K562 (cell line): ENCODE measurements around the gene PRDM10. TPM values are rescaled to one million over a fixed set of nuclear protein-coding genes. Genes with fewer than 3 reads are reported as not detected.
A peak's percentile ranks its signal among the peaks of the same experiment; 100 is the strongest.

ENCODE experiments used
- ELF1 ChIP-seq: fragments of 200-800 bp; sonication (Bioruptor generic); IDR thresholded peaks from 2 replicates; pipeline ENCODE4 v1.6.1; 2016; ENCODE audit warnings: missing genetic modification characterization, missing compliant biosample characterization
- GABPB1 ChIP-seq: sonication (generic); formaldehyde crosslinking; IDR thresholded peaks from 2 replicates; pipeline ENCODE4 v1.8.0; 2022; ENCODE audit warnings: mild to moderate bottlenecking, missing genetic modification reagents
- HDAC2 ChIP-seq: fragments of 450-650 bp; IDR thresholded peaks from 2 replicates; pipeline ENCODE4 v1.6.1; 2016; ENCODE audit warnings: mild to moderate bottlenecking
- PHF21A ChIP-seq: fragments of 450-650 bp; IDR thresholded peaks from 2 replicates; pipeline ENCODE4 v1.6.1; 2017; ENCODE audit warnings: low read depth, borderline replicate concordance
- RREB1 ChIP-seq: fragments of 250-450 bp; sonication (Bioruptor Pico); IDR thresholded peaks from 2 replicates; pipeline ENCODE4 v1.4.0; 2020
- SMAD1 ChIP-seq: fragments of 150-350 bp; IDR thresholded peaks from 2 replicates; pipeline ENCODE4 v1.6.1; 2014; ENCODE audit warnings: low read length, low read depth; ENCODE audit not compliant: partially characterized antibody
- TEAD4 ChIP-seq, 2 experiments: sonication (generic) in 1 of 2; formaldehyde crosslinking in 1 of 2; IDR thresholded peaks; 2 replicates each; pipeline versions ENCODE4 v1.6.1 to v1.8.0; 2012 to 2022; ENCODE audit warnings: borderline replicate concordance in 1 of 2, inconsistent platforms in 1 of 2, low read length in 1 of 2, mild to moderate bottlenecking in 1 of 2, missing genetic modification reagents in 1 of 2
- ZBTB17 ChIP-seq: fragments of 450-650 bp; formaldehyde crosslinking; IDR thresholded peaks from 2 replicates; pipeline ENCODE4 v1.4.0; 2020; ENCODE audit warnings: mild to moderate bottlenecking
- ZC3H11A ChIP-seq: IDR thresholded peaks from 2 replicates; pipeline ENCODE4 v1.6.1; 2012; ENCODE audit warnings: low read depth, low read length, improper control_type of control experiment
- ZNF253 ChIP-seq: fragments of 250-450 bp; sonication (Bioruptor Pico); conservative IDR thresholded peaks from 2 replicates; pipeline ENCODE4 v1.6.1; 2021; ENCODE audit warnings: mild to moderate bottlenecking
- ZNF408 ChIP-seq: fragments of 250-450 bp; sonication (Bioruptor Pico); IDR thresholded peaks from 2 replicates; pipeline ENCODE4 v1.4.0; 2020; ENCODE audit warnings: low read depth, mild to moderate bottlenecking, moderate library complexity
- ZZZ3 ChIP-seq: fragments of 450-650 bp; IDR thresholded peaks from 2 replicates; pipeline ENCODE4 v1.6.1; 2016; ENCODE audit warnings: antibody characterized with exemption, mild to moderate bottlenecking, moderate library complexity
- polyA plus RNA-seq, 8 experiments: library from polyadenylated mRNA; depleted of rRNA in 4 of 8; stranded (reverse) in 5 of 8; unstranded in 3 of 8; fragments of >200 nt; fragmentation: Nextera tagmentation in 2 of 8; fragmentation: Illumina TruSeq in 1 of 8; extraction: Ambion mirVana in 2 of 8; extraction: Trizol in 1 of 8; gene quantifications; 2 replicates each; pipeline versions ENCODE4 v1.2.1 to v1.2.3, GENCODE V29; 2011 to 2014; ENCODE audit warnings: inconsistent platforms in 1 of 8, missing spikeins in 1 of 8
- total RNA-seq, 7 experiments: library from RNA; depleted of rRNA in 6 of 7; stranded (reverse); fragments of >200 nt in 6 of 7; fragmentation: Illumina TruSeq in 2 of 7; extraction: Trizol in 2 of 7; gene quantifications; 2 replicates each; pipeline versions ENCODE4 v1.2.1 to v1.2.3, GENCODE V29; 2011 to 2021; ENCODE audit warnings: low replicate concordance in 1 of 7
- TF ChIP-seq, protein P1 (sequence below): sonication (generic); formaldehyde crosslinking; IDR thresholded peaks from 2 replicates; pipeline ENCODE4 v1.8.0; 2022; ENCODE audit warnings: mild to moderate bottlenecking, missing genetic modification reagents
- TF ChIP-seq, protein P2 (sequence below): fragments of 450-650 bp; IDR thresholded peaks from 2 replicates; pipeline ENCODE4 v1.6.1; 2017; ENCODE audit warnings: mild to moderate bottlenecking, moderate library complexity

Gene PRDM10
- total and polyA plus RNA-seq, 9 of the 15 experiments (the other 6 are each of a cell fraction or from before 2014, with no cell fraction given): 0.89 to 9.3 (median 4.5) TPM

GRCh38 chr11:130001461-130002351 is 929 bp downstream of the PRDM10 start (continued):
- TF ChIP-seq ZZZ3: no peak
- 0 out of 2 replicates have a peak, but pooled peaks have one; percentile 50 for TF ChIP-seq RREB1
- TF ChIP-seq, protein P1, sequence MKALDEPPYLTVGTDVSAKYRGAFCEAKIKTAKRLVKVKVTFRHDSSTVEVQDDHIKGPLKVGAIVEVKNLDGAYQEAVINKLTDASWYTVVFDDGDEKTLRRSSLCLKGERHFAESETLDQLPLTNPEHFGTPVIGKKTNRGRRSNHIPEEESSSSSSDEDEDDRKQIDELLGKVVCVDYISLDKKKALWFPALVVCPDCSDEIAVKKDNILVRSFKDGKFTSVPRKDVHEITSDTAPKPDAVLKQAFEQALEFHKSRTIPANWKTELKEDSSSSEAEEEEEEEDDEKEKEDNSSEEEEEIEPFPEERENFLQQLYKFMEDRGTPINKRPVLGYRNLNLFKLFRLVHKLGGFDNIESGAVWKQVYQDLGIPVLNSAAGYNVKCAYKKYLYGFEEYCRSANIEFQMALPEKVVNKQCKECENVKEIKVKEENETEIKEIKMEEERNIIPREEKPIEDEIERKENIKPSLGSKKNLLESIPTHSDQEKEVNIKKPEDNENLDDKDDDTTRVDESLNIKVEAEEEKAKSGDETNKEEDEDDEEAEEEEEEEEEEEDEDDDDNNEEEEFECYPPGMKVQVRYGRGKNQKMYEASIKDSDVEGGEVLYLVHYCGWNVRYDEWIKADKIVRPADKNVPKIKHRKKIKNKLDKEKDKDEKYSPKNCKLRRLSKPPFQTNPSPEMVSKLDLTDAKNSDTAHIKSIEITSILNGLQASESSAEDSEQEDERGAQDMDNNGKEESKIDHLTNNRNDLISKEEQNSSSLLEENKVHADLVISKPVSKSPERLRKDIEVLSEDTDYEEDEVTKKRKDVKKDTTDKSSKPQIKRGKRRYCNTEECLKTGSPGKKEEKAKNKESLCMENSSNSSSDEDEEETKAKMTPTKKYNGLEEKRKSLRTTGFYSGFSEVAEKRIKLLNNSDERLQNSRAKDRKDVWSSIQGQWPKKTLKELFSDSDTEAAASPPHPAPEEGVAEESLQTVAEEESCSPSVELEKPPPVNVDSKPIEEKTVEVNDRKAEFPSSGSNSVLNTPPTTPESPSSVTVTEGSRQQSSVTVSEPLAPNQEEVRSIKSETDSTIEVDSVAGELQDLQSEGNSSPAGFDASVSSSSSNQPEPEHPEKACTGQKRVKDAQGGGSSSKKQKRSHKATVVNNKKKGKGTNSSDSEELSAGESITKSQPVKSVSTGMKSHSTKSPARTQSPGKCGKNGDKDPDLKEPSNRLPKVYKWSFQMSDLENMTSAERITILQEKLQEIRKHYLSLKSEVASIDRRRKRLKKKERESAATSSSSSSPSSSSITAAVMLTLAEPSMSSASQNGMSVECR (CRISPR knock-in tag): no peak
- TF ChIP-seq ZNF253 (CRISPR knock-in tag): no peak
- 0 out of 2 replicates have a peak, but pooled peaks have one; percentile 9 for TF ChIP-seq ZBTB17
- no peak for TF ChIP-seq HDAC2
- TF ChIP-seq ELF1 (tag): 0 out of 2 replicates have a peak, but pooled peaks have one; percentile 9
- TF ChIP-seq SMAD1: no peak
- TF ChIP-seq TEAD4 (IDR thresholded peaks at IDR 0.05; ENCODE audit: low read length): no peak; the same call in 1 of the 2 replicates
- TF ChIP-seq TEAD4 (CRISPR knock-in tag; IDR thresholded peaks at IDR 0.05; ENCODE audit: borderline replicate concordance): no peak
- TF ChIP-seq, protein P2, sequence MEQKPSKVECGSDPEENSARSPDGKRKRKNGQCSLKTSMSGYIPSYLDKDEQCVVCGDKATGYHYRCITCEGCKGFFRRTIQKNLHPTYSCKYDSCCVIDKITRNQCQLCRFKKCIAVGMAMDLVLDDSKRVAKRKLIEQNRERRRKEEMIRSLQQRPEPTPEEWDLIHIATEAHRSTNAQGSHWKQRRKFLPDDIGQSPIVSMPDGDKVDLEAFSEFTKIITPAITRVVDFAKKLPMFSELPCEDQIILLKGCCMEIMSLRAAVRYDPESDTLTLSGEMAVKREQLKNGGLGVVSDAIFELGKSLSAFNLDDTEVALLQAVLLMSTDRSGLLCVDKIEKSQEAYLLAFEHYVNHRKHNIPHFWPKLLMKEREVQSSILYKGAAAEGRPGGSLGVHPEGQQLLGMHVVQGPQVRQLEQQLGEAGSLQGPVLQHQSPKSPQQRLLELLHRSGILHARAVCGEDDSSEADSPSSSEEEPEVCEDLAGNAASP: no peak
- no peak for TF ChIP-seq ZNF408
- TF ChIP-seq GABPB1 (CRISPR knock-in tag): no peak
- TF ChIP-seq ZC3H11A: no peak
- no peak for TF ChIP-seq PHF21A
